ENCODE data around the gene UBL7.
A peak's percentile ranks its signal among the peaks of the same experiment; 100 is the strongest.
"Not testable (repeated sequence)": the region's sequence is repeated elsewhere in the genome, so short reads cannot be mapped to it uniquely, and the experiment has no call there.

UBL7 gene, protein sequence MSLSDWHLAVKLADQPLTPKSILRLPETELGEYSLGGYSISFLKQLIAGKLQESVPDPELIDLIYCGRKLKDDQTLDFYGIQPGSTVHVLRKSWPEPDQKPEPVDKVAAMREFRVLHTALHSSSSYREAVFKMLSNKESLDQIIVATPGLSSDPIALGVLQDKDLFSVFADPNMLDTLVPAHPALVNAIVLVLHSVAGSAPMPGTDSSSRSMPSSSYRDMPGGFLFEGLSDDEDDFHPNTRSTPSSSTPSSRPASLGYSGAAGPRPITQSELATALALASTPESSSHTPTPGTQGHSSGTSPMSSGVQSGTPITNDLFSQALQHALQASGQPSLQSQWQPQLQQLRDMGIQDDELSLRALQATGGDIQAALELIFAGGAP

DNA sequence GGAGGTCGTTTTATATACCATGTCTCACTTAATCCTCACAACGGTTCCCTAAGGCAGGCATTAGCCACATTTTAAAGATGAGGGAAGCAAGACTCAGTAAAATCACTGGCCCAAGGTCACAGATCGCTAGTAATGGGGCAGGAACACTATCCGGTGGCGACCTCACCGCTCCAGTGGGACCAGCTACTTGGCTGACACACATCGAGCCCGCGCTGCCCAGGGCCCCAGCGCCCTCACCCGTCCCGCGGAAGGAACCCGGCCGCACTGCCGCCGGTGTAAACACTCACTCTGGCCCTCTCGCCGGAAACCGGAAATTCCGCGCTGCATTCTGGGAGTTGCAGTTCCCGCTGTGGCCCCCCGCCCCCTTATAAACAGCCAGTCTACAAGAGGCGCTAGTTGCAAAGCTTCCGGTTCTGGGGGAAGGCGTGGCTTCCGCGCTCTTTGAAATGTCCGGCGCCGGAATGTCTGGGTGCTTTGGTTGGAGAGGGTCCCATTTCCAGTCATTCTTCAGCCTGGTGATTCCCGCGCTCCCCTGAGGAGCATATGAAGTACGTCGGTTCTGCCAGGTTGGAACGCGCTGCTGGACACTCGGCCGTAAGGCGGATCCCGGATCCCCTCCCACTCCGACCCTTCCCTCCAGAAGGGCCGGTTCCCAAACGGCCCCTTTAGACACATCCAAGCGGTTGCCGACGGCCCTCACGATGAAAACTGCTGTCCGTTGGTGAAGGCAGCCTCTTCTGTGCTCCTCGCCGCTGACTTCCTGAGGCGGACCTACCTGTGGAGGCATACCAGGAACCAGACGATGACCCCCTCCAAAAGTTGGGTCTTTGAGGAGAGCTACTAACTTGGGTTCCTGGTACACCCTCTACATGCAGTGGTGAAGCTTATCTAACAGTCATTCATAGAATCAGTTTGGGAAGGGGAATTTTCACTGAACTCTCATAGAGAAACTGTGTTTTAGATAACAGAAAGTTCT is at the start of gene UBL7:
UBL7 (minus strand) TSS at position 290 of the 976 bp plus-strand sequence. CDS start 2,293 bp downstream, outside the sequence.
- DNase-seq, result peak; percentile 96
- in situ Hi-C loops (cut with HindIII; ENCODE audit: low pct_ligation_motif_present, low pct_unique_long_range_greater_than_20kb, low sequenced_read_pairs), result no loop called here

DNA sequence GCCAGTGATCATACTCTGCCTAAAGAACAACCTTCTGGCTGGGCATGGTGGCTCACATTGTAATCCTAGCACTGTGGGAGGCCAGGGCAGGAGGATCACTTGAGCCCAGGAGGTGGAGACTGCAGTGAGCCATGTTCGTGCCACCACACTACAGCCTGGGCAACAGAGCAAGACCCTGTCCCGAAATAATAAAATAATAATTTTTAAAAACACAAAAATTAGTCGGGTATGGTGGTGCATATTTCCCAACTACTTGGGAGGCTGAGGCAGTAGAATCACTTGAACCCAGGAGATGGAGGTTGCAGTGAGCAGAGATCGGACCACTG is 45.5 kb upstream of the UBL7 start:
- DNase-seq, result no peak
- in situ Hi-C loops (cut with HindIII; ENCODE audit: low pct_ligation_motif_present, low pct_unique_long_range_greater_than_20kb, low sequenced_read_pairs), result no loop called here

DNA sequence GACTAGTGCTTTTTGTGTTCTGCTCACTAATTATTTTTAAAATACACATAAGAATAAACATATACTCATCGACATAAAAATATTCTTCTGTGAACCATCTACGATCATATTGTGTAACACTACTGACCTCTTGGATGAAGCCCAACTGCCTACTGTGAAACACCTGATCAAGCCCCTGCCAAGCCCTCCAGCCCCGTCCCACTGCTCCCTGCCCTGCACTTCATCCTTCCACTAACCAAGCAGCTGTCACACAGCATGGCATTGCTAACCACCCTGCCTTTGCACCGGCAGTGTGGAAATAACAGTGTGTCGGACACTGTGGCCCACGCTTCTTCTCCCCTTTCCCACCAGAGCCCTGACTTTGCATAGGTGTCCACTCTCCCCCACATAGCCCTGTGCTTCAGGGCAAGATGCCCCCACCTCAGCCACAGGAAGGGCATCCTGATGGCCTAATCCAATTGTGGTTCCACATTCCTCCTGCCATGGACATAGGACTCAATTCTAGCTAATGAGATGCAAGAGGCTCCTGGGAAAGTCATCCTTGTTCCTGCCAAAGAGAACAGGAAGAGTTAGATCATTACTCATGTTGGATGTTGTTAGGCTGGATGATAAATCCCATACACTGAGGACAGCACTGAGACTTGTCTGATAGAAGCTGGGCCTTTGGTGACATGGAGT is 45.0 kb upstream of the UBL7 start:
- in situ Hi-C loops (cut with HindIII; ENCODE audit: low pct_ligation_motif_present, low pct_unique_long_range_greater_than_20kb, low sequenced_read_pairs), result no loop called here
- DNase-seq, result no peak

DNA sequence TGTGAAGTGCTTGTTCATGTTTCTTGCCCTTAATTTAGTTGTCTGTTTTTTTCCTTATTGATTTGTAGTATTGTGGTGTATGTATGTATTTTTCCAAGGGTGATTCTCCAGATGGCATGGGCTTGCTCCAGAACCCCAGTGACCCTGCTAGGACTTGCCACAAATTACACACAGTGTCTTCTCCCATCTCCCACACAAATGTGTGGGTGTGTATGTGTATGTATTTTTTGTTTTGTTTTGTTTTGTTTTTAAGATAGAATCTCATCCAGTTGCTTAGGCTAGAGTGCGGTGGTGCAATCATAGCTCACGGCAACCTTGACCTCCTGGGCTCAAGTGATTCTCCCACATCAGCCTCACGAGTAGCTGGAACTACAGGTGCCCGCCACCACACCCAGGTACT is 43.9 kb upstream of the UBL7 start:
- DNase-seq, result no peak
- in situ Hi-C loops (cut with HindIII; ENCODE audit: low pct_ligation_motif_present, low pct_unique_long_range_greater_than_20kb, low sequenced_read_pairs), result no loop called here

DNA sequence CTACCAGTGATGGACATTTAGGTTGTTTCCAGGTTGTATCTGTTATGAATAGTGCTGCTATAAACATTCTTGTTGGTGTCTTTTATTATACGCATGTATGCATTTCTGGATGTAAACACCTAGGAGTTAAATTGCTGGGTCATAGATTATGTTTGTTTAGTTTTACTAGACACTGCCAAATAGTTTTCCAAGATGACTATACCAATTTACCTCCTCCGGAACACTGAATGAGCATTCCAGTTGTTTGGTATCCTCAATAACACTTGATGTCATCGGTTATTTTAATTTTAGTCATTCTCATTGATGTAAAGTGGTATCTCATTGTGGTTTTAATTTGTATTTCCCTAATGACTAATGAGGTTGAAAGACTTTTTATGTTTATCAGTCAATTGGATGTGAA is 43.5 kb upstream of the UBL7 start:
- in situ Hi-C loops (cut with HindIII; ENCODE audit: low pct_ligation_motif_present, low pct_unique_long_range_greater_than_20kb, low sequenced_read_pairs), result no loop called here
- DNase-seq, result no peak

DNA sequence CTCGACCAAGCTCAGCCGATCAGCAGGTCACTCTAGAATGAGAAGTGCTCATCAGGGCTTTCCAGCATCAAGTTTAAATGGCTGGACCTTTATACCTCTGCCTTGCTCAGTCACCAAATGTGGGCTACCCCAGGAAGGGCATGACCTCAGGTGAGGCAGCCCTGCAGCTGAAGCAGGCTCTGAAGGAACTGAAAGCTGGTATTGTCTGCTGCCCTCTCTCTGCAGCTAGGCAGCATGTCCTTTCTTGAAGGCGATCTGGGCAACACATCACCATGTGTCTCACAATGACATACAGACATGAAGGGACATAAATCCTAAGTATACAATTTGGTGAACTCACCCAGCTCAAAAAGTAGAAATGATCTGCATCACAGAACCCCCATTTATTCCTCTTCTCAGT is 41.3 kb upstream of the UBL7 start:
- in situ Hi-C loops (cut with HindIII; ENCODE audit: low pct_ligation_motif_present, low pct_unique_long_range_greater_than_20kb, low sequenced_read_pairs), result no loop called here
- DNase-seq, result no peak

DNA sequence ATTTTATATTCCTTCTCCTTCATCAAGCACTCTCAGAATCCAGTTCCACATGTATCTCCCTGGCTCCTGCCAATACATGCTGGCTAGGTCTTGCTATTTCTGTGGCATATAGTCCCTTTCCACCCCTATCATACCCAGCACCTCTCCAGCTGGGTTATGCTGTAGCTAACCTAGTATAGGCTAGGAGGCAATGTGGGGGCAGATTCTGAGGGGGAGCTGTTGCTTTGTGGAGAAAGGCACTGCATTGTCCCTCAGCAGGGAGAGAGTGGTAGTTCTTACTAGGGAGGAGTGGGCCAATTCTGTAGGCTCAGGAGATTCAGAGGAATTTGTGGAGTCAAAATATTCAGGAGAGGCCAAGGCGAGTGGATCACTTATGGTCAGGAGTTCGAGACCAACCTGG is 39.4 kb upstream of the UBL7 start:
- no peak for DNase-seq
- in situ Hi-C loops (cut with HindIII; ENCODE audit: low pct_ligation_motif_present, low pct_unique_long_range_greater_than_20kb, low sequenced_read_pairs), result no loop called here

DNA sequence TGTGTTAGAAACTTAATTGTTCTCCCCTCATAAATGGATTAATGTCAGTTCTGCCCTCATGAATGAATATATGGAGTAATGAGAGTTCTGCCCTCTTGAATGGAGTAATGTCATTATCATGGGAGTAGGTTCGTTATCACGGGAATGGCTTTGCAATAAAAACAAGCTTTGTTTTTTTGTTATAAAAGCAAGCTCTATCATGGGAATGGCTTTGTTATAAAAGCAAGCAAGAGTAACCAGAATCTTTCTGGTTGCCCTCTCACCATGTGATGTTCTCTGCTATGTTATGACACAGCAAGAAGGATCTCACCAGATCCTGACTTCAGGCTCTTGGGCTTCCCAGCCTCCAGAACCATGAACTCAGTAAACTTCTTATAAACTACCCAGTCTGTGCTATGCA is 38.4 kb upstream of the UBL7 start:
- in situ Hi-C loops (cut with HindIII; ENCODE audit: low pct_ligation_motif_present, low pct_unique_long_range_greater_than_20kb, low sequenced_read_pairs), result no loop called here
- DNase-seq, result no peak

DNA sequence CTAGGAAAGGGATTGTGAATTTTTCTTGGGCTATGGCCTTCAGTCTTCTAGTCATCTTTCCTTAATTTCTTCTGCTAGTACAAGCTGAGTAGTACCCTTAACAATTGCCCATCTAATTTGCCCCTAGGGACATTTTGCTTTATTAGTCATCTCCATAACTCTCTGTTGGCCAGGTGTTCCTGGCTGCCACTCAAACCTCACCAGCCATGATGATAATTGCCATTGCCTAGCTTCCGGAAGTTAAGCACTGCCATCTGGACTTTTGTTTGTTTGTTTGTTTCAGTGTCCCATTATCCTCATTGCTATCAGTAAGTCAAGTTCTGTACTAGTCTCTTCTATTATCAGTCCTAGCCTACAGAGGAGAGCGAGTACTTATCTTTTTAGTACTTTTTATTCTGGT is 36.6 kb upstream of the UBL7 start:
- no peak for DNase-seq

DNA sequence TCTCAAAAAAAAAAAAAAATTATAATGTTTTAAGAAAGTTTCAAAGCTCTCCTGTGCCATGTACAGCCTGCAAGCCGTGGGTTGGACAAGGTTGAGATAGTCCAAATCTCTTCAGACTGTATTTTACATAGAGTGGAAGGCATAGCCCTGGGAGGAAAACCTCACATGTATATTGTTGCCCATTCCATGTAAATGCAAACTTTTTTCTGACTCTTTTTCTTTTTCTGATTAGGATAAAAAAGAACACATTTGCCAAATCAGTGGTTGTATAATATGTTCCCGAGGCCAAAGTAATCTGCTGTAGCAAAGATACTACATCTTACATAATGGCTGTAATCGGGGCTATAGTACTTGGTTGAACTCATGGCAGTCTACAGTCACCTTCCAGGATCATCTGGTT is 35.7 kb upstream of the UBL7 start:
- in situ Hi-C loops (cut with HindIII; ENCODE audit: low pct_ligation_motif_present, low pct_unique_long_range_greater_than_20kb, low sequenced_read_pairs), result no loop called here
- DNase-seq, result no peak

More for the DNA sequence above, 36.6 kb upstream of the UBL7 start:
- in situ Hi-C loops (cut with HindIII; ENCODE audit: low pct_ligation_motif_present, low pct_unique_long_range_greater_than_20kb, low sequenced_read_pairs), result no loop called here

DNA sequence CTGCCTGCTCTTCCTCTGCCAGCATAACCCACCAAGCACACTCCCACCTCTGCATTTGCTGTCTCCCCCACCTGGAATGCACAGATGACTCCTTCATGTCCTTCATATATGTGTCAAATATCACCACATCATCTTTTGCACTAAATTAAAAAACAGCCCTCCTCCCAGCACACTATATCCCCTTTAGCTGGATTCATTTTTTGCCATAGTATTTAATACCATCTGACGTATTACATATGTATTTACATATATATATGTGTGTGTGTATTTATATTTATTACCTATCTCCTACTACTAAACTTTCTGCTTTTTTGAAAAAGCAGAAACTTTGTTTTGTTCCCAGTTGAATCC is 29.4 kb upstream of the UBL7 start:
- in situ Hi-C loops (cut with HindIII; ENCODE audit: low pct_ligation_motif_present, low pct_unique_long_range_greater_than_20kb, low sequenced_read_pairs), result no loop called here
- no peak for DNase-seq

DNA sequence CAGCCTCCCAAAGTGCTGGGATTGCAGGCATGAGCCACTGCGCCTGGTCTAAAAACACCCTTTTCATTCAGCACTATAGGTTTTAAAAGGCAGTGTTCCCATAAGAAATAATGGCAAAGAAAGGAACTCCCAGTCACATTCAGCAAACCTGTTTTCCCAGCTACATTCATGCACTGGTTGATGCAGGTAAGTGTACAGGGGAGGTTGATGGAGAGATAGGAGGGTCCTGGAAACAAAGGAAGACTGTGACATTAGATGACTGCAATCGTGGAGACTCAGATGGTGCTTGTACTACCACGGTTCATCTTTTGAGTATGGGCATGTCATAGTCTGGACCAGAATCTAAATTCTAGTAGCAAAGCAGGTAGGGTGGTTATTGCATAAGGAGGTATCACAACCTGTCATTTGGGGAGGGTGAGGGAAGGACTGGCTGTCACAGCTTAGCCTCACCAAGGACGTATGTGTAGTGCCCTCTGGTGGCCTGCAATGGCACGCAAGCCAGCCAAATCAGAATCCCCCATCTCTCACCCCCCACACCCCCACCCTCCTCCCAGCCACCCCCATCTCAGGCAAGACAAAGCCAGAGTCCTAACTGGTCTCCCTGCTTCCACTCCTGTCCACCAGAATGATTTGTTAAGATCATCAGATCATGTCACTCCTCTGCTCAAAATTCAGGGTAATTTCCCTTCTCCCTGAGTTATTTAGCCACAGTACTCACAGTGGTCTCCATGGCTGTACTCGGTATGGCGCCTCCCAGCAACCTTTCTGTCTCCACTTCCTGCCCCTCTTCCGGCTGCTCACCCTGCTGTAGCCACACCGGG is 28.8 kb upstream of the UBL7 start:
- peak; percentile 52 for DNase-seq
- in situ Hi-C loops (cut with HindIII; ENCODE audit: low pct_ligation_motif_present, low pct_unique_long_range_greater_than_20kb, low sequenced_read_pairs), result no loop called here

DNA sequence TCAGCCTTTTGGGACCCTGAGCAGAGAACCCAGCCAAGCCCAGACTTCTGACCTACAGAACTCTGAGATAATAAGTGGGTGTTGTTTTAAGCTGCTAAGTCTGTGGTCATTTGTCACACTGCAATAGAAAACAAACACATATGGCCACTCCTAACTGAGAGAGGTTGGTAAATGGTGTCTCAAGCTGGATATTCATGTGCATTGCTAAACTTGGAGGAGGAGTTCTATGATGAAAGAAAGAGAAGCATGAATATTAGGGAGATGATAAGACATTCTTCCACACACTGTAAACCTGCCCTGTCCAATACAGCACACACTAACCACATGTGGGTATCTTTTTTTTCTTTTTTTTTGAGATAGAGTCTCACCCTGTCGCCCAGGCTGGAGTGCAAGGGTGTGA is 27.8 kb upstream of the UBL7 start:
- in situ Hi-C loops (cut with HindIII; ENCODE audit: low pct_ligation_motif_present, low pct_unique_long_range_greater_than_20kb, low sequenced_read_pairs), result no loop called here
- DNase-seq, result no peak

DNA sequence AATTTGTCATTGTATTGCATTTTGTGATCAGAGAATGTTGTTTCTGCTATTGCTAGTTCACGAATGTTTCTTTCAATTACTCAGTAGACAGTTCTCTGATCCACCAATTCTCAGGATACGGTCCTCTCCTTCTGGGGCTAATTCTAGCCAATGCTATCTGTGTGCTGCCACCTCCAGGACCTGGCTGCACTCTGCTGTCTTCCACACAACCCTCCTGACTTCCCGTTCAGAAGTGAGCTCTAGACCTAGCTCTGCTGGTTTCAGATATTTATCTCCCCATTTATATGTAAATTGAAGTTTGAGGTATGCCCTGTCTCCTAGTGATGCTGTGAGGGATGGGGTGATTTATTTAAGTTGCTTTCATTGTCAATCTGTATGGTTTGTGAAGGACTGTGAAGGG is 21.7 kb upstream of the UBL7 start:
- in situ Hi-C loops (cut with HindIII; ENCODE audit: low pct_ligation_motif_present, low pct_unique_long_range_greater_than_20kb, low sequenced_read_pairs), result no loop called here
- DNase-seq, result peak; percentile 5

DNA sequence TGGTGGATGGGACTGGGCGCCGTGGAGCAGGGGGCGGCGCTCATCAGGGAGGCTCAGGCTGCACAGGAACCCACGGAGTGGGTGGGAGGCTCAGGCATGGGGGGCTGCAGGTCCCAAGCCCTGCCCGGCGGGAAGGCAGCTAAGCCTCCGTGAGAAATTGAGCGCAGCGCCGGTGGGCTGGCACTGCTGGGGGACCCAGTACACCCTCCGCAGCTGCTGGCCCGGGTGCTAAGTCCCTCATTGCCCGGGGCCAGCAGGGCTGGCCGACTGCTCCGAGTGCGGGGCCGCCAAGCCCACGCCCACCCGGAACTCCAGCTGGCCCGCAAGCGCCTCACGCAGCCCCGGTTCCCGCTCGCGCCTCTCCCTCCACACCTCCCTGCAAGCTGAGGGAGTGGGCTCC is 19.4 kb upstream of the UBL7 start:
- in situ Hi-C loops (cut with HindIII; ENCODE audit: low pct_ligation_motif_present, low pct_unique_long_range_greater_than_20kb, low sequenced_read_pairs); DNase-seq: not testable (repeated sequence)

DNA sequence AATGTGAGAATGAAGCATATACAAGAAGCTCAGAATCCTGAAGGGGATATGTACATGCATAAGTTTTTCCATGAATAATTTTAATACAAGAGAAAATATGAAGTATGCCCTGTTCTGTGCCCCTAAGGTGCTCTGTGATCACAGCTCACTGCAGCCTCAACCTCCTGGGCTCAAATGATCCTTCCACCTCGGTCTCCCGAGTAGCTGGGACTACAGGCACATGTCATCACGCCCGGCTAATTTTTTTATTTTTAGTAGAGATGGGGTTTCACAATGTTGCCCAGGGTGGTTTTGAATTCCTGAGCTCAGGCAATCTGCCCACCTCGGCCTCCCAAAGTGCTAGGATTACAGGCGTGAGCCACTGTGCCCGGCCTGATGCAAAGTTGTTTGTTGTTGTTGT is 10.7 kb upstream of the UBL7 start:
- in situ Hi-C loops (cut with HindIII; ENCODE audit: low pct_ligation_motif_present, low pct_unique_long_range_greater_than_20kb, low sequenced_read_pairs); DNase-seq: not testable (repeated sequence)

DNA sequence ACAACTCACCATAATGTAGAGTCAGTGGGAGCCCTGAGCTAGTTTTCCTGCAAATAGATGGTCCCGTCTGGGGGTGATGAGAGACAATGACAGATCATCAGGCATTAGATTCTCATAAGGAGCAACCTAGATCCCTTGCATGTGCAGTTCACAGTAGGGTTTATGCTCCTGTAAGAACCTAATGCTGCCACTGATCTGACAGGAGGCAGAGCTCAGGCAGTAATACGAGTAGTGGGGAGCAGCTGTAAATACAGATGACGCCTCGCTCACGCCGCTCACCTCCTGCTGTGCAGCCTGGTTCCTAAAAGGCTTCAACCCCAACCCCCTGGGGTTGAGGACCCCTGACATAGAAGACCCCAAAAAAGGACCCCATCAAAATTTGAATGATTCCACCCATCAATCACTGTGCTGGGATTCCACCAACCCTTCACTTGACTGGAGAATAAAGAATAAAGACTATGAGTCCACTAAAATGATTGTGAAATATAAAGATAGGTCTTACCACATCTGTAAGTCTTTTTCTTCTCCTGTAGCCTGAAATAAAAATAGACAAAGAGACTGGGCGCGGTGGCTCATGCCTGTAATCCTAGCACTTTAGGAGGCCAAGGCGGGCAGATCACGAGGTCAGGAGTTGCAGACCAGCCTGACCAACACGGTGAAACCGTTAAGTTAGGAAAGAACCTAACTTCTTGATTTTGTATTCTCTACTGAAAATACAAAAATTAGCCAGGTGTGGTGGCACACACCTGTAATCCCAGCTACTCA is 9.9 kb upstream of the UBL7 start:
- DNase-seq, result no peak
- in situ Hi-C loops (cut with HindIII; ENCODE audit: low pct_ligation_motif_present, low pct_unique_long_range_greater_than_20kb, low sequenced_read_pairs), result no loop called here
